NCI-H526 (cell line): ENCODE measurements around the gene STIM2.

Source experiments
- DNase-seq, 2 experiments: peaks; one replicate each; lab custom pipeline; 2025; lab: John Stamatoyannopoulos, UW

The STIM2 gene

DNA sequence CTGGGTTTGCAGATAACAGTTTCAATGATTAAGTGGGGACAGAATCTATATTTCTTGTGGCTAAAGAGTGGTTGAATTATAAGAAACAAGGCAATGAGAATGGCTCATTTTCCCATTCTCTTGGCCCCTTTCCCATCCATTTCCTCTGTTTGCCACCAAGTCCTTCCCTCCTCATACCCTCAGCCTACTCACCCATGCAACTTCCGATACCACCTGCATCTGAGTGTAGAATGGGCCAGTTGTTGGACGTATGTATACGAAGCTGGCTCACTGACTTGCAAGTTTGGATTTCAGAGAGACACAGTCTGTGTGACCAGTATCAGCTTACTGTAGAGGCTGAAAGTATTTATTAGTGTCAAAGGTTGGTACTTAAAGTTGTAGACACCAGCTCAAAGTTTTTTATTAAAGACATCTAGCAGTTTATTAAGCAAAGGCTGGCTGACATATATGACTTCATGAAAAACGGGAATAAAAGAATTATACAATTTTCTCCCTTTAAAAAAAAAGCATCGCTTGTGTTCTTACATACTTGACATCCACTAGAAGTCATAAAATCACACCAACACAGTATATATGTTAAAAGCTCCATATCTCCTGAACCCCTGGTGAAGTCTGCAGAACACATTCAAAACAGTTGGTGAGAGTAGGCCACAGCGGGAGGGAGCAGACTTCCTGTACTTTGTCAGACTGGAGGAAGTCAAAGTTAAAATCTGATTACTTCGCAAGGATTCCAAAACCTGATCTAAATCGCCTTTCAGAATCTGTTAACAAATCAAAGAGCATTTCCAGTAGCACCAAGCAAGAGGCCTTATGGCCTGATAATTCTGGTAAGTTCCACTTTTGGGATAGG, 22.4 kb upstream of the STIM2 start:
- DNase-seq, result no peak

DNA sequence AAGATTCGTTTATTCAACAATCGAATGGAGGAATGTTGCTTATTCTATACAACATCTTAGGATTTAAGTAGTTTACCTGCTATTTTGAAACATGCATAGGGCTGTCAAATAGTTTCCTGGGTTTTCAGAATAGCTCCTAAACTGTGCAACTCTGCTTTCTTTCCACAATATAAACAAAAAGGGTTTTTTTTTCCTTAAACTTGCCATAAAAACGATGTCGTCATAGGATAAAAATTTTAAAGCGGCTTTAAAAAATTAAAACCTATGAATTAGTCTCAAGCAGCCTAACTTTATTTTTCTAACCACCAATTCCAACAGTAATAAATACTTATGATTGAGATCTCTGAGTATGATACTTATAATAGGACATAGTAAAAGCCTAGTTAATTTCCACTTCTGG, 21.6 kb upstream of the STIM2 start:
- no peak for DNase-seq

DNA sequence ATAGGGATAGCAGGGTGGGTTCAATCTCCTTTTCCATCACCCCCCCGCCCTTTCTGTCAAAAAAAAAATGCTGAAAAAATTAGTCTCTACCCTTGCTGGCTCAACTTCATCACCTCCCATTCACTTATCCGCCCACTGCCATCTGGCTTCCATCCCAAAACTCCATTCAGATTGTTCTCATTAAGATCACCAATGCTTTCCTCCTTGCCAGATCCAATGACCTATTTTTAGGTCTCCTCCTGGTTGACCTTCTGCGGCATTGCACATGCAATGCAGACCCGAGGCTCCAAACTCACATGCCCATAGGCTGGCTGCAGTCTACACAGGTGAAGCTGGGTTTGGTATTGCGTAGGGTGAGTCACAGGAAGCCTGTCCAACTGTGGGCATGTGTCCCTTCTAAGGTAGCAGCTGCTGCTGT, 21.1 kb upstream of the STIM2 start:
- no peak for DNase-seq

DNA sequence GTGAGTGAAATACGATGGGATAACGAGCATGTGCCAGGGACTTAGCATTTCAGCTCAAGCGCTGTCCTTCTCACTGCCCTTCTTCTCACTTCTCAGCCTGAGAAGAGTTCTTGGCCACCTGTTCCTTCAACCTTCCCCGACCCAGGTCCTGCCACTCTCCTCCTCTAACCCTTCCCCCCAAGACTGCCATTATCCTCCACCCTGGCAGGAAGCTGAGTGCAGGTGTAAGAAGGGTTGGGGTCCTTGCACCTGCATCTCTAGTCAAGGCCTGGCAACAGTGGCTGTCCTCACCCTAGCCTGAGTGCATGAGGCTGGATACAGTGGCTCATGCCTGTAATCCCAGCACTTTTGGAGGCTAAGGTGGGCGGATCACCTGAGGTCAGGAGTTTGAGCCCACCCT, 19.9 kb upstream of the STIM2 start:
- no peak for DNase-seq

DNA sequence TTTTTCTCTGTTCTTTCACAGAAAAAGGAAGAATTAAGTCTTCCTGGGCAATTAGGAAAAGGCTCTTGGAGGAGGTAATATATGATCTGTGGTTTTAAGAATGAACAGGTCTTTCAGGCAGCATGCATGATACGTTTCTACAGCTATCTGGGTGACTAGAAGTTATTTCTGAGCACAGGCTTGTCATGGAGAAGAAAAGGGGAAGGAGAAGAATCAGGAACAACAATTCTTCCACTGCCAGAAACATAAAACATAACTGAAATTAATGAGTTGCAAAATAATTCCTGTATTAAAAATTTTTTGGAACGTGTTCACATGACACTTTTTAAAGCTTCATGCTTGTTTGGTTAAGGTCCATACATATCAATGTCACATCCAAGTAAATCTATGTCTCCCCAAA, 17.7 kb upstream of the STIM2 start:
- no peak for DNase-seq

DNA sequence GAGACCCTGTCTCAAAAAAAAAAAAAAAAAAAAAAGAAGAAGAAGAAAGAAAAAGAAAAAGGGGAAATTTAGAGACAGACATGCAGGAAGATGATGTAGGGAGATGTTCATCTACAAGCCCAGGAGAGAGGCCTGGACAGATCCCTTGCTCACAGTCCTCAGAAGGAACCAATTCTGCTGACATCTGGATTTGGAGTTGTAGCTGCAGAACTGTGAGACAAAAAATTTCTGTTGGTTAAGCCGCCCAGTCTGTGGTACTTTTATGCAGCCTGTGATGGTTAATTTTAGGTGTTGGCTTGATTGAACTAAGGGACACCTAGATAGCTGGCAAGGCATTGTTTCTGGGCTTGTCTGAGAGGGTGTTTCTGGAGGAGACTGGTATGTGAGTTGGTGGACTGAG, 10.1 kb upstream of the STIM2 start:
- DNase-seq, result no peak

DNA sequence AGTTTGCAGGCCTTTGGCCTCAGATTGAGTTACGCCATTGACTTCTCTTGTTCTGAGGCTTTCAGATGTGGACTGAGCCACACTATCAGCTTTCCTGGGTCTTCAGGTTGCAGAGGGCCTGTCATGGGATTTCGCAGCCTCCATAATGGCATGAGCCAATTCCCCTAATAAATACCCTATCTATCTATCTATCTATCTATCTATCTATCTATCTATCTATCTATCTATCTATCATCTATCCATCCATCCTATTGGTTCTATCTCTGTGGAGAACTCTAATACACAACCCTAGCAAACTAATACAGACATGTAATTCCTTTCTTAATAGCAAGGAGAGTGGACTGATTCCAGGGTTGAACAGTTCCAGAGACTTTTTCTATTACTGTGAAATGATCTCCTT, 9.5 kb upstream of the STIM2 start:
- no peak for DNase-seq

DNA sequence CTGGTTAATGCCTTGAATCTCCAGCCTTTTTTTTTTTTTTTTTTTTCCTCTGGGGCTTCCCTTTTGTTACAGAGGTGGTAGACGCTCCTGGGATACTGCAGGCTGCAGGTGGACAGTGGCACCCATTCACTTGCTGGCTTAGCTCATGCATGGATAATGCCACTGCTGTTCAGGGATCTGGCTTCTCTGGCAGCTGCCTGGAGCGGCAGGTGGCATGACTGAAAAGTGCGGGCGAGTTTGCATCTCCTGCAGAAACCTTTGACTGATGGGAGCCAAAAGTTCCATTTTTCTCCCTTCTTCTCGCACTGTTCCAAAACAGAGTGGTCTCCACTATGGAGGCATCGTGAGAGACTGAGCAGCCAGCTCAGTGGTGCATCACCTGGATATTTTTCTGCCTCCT, 5.9 kb upstream of the STIM2 start:
- DNase-seq, result peak; percentile 66 to 85

DNA sequence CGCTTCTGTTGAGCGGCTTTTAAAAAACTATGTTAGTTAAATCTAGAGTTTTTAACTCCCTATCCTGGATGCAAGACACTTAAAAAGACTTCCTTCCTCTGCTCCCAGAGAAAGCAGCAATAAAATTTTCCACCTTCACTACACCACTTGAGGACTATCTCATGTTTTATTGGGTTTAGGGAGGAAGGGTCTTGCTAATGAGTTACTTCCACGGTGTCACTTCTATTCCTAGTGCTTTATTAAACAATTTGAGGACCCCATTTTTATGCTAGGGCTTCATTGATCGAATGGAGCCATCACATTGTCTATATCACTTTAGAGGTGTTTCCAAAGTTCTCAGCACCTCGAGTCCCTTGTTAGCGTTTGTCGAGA, 3.7 kb upstream of the STIM2 start:
- DNase-seq, result no peak

DNA sequence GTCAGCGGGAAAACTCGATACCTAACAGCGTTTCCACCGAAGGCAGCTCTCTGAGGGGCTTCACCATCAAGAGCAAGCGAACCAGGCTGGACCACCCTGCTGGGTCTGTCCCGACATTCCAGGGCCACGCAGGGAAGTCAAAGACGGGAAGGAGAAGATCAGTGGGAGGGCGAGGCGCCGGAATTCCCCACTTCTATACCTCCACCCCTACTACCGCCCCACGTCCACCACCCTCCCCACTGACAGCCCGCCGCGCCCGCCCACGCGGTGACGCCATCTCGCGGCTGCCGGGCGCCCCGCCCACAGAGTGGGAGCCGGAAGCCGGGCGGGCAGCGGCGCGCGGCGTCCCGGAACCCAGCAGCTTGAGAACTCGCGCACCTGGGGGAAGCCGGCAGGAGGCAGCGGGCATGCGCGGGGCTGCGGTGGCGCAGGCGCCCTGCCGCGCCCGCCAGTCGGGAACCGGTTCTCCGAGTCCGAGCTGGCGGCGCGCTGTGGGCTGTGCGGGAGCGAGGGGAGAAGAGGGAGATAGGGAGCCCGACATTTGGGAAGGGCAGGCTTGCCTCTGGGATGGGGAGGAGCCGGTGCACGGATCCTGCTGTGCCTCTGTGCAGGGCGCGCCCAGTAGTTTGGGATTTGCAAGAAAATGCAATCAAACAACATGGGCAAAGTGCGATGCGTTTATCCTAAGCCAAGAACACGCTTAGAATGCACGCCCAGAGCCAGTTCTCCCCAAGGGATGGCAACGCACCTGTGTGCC, 3.2 kb upstream of the STIM2 start:
- peak; percentile 75 to 94 for DNase-seq

DNA sequence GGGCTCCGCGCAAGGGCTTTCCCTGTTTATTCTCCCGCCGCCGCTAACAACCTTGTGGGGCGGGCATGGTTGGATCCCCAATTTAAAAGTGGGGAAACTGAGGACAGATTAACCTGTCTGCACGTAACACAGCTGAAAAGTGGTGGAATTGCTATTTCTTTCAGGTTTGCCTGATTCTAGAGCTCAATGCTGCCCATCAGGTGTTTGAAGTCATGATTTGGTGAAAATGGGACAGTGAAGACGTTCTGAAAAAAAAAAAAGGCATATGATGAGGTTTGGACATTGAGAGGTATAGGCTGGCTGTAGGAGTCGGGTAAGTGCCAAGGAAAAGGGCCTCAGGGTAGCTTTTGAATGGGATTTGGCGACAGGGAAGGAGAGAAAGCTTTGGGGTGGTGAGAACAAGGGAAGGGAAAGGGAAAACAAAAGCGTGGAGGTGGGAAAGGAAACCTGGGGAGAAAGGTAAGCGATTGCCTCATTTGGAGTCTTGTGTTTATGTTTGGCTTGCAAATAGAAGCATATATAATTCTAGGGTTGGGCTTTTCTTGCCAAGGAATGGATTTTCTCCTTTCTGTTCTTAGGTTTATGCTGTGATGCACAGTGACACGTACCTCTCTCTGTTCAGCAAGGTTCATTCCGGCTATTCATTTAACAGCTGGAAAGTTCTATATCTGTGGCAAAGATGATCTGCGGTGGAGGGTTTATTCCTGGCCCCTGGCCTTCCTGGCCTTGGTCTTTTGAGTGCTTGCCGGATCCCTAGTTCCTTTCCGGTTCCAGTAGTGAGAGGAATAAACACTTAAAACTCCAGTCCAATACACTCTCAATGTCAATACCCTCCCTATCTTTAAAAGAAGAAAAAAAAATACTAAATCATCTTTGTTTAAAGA, 2.4 kb upstream of the STIM2 start:
- DNase-seq, result peak in 1 of 2 experiments; percentile 32

DNA sequence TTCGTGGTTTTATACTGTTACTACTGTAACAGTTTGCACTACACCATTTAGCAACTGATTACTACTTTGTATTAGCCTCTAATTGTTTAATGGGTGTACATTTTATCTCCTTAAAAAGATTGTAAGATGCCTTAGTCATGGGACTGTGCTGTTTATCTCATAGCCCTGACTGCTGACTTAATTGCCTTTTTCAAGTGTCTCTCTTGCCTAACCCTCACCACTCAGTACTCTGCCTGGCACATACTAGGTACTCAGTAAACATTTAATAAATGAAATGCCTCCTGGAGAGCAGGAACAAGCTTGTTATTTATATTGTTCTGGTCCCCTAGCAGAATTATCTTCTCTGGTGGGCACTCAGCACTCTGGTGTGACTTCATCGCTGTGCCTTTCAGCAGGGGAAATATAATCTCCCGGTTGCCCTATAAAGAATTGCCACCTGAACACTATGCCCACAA, 1.7 kb upstream of the STIM2 start:
- DNase-seq, result no peak

DNA sequence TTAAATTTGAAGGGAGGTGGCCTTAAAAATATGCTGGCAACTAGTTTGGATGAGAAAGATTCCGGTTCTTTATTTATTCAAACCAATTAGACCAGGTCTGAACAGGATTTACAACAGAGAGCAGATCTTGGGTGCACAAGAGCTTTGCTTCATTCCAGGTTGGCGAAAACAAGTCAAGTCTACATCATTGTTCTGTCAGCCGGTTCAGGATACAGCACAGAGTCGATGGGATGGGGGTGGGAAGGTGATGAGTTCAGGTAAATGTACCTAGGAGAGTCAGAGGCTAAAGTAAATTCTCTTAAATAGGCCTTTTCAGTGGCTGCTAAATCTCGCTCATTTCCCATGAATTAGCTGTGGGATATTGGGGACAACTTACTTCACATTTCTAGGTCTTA, 882 bp upstream of the STIM2 start:
- peak; percentile 36 to 46 for DNase-seq

DNA sequence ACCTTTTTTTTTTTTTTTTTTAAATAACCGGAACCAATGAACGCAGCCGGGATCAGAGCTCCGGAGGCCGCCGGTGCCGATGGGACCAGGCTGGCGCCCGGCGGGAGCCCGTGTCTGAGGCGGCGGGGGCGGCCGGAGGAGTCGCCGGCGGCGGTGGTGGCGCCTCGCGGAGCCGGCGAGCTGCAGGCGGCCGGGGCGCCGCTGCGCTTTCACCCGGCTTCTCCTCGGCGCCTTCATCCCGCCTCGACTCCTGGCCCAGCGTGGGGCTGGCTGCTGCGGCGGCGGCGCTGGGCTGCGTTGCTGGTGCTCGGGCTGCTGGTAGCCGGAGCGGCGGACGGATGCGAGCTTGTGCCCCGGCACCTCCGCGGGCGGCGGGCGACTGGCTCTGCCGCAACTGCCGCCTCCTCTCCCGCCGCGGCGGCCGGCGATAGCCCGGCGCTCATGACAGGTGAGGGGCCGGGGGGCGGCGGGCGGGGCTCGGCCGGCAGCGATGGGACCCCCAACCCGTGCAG, 337 bp downstream of the STIM2 start:
- peak in 1 of 2 experiments; percentile 81 for DNase-seq

DNA sequence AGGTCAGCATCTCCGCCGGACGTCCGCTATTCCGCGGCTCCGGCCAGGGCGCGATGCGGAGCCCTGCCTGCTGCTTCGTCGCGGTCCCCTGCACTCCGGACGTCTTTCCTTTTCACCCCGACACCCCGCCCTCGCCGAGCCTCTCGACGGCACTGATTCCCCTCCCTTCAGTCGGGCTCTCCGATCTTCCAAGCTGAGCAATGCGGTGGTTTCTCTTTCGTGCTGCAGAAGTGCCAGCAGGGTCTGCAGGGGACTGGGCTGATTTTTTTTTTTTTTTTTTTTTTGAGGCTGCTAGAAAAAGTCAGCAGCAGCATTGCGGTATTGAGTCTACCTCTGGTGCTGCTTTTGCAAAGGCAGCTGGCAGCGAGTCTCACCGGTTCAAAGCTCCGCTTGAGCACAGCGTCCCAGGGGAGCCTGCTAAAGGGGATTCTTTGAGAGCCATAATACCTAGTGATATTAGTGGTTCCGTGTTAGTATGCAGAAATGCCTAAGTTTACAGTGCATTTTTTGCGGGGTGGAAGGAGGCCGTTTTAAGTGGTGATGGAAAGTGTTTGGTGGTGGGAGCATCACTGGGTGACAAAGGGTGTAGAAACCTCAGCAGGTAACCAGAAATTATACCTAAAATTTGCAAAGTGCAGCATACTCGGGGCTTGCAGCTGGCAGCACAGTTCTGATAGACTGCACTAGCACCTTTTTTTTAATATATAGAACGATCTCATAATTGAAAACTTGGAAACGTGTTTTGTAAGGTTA, 969 bp downstream of the STIM2 start:
- DNase-seq, result peak; percentile 54 to 85

DNA sequence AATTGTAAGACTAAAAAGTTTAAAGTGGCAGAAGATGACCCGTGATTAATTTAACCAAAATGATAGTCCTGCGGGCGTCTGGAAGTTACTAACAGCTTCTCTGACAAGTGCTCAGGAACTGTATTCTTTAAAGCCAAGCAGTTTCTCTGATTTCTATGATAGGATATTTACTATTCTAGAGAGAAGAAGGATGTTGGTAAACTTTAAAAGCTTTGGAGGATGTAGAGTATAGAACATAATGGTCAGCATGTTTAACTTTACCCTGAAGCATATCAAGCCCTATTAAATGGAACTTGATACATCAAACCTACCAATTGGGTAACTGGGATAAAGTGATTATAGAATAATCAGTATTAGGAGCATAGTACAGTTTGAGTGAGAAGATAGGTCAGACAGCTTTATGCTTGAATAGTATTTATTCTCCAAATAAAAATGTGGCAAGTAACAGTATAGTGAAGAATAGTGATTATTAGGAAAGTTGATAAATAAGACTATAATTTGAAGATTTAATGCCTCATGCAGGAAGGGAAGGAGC, 1.8 kb downstream of the STIM2 start:
- no peak for DNase-seq

DNA sequence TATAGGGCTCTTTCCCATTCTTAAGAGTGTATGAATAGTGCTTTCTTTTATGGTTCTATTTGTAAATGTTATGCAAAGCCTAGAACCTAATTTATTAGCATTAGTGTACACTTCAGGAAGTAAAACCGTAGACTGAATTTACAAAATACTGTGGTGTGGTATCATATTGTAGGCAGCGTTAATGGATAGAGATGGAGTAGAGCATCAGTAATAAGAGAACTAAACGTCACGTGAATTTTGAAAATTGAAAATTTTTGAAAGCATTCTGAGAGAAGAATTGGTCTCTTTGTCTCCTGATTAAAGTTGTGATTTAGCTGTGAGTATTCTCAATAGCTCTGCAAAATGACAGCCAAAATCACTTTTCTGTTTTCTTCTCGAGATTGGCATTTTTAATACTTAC, 2.9 kb downstream of the STIM2 start:
- DNase-seq, result peak; percentile 22 to 36

DNA sequence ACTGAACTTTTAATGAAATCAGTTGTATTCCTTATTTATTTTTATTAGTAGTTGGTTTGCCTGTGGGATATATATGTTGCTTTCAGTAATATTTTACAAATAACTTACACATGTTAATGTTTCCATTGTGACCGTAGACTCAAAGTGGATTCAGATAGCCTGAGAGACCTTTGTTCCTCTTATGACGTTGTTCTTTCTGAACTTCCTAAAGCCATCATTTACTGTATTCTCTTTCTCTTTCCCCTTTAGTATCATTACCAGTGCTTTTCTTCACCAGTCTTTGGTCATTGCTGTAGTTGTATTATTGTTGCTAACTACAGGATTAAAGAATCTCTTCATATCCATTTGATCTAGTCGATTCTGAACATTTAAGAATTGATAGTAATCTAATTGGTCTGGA, 4.3 kb downstream of the STIM2 start:
- no peak for DNase-seq

DNA sequence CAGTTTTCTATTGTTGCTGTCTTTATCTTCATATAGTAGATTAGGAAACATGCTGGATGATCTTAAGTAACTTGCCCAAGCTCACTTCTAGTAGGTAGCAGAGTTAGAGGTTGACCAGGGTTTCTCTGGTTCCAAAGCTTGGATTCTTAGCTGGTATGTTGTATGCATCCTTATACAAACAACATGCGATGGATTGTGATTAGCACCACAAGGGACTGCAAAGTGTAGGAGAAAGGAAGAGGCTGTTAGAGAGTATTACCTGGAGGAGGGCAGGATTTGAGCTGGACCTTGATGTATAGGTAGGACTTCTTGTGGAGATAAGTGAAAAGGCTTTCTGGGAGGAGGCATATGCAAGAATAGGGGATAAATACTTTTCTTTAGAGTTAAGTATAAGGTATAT, 5.6 kb downstream of the STIM2 start:
- no peak for DNase-seq

DNA sequence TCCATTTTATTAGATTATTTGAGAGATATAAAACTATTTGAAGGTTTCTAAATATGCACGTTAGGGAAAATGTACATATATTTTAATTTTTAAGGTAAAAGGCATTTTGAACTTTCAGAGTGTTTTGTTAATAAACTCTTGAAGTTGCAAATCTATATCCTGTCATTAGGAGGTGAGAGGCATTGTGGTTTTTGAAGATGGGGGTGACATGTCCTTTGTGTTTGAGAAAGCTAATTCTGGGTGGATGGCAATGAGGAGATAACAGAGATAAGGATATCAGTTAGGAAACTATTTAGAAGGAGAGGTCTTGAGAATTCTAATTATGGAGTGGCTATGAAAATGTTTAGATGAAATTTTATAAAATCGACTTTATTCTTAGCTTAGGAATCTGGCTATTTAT, 6.1 kb downstream of the STIM2 start:
- DNase-seq, result no peak
